HG03139 (cell line): ENCODE data around the gene KRT83.

Source experiments
- ATAC-seq: cut with Tn5 transposase; IDR thresholded peaks from one replicate; pipeline ENCODE4 v1.9.1; 2021; ENCODE audit not compliant: unreplicated experiment

KRT83 gene

GRCh38 chr12:52268212-52268611 is 53.0 kb downstream of the KRT83 start:
- no peak for ATAC-seq

- ATAC-seq = no peak
Measured at GRCh38 chr12:52267699-52268098, 53.5 kb downstream of the KRT83 start.

DNA sequence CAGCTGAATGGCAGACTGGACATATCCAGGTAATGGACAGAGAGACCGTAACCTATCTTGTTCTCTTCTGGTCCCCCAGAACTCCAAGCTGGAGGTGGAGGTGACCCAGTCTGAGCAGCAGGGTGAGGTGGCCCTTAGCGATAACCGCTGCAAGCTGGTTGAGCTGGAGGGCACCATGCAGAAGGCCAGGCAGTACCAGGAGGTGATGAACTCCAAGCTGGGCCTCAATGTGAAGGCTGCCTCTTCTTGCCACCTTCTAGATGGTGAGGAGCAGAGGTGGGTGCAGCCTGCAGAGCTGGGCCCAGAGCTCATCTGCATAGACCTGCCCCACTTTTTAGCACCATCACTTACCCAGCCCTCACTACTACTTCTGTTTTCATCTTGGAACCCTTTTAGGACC is 53.9 kb downstream of the KRT83 start:
- no peak for ATAC-seq

- no peak for ATAC-seq
Measured at GRCh38 chr12:52266514-52266913, 54.7 kb downstream of the KRT83 start.

DNA sequence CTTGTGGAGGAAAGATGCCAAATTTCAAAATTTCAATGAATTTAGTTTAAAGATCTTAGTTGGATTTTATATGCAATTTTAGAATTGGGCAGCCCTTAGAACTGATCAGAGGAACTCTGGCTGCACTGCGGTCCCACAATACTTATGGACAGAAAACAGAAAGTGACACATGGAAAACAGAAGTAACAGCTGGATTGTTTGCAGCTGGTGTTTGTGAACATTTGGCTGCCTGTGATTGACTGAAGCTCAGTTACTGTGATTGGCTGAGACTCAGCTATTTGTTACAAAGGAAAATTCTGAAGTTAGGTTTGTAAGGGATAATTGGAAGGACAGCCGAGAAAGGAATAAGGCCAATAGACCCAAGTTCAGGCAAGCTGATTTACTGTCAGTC is 56.8 kb downstream of the KRT83 start:
- no peak for ATAC-seq
